PC-9 (cell line): Measurements from ENCODE around the gene RHOD. TPM values are rescaled to one million over a fixed set of nuclear protein-coding genes. Genes with fewer than 3 reads are reported as not detected.

ENCODE experiments used
- BruUV-seq: library from RNA; stranded (reverse); fragments of 400-500 nt; replicated peaks from 2 replicates; lab custom pipeline; 2021; lab: Mats Ljungman, UMichigan
- CTCF ChIA-PET: fragments of 300-600 bp; sonication (Branson Sonifier 250); formaldehyde crosslinking; loops from one replicate; lab custom pipeline; 2022; ENCODE audit warnings: antibody characterized with exemption; lab: Charles Lee
- POLR2A ChIA-PET: fragments of 300-600 bp; sonication (Branson Sonifier 250); formaldehyde crosslinking; loops from one replicate; lab custom pipeline; 2022; ENCODE audit warnings: antibody characterized with exemption; ENCODE audit not compliant: unreplicated experiment; lab: Charles Lee
- DNase-seq, 2 experiments: peaks; one replicate each; pipeline versions ENCODE4 v3.0.0 to v3.0.0-alpha.2; 2015 to 2022; ENCODE audit warnings: mixed read lengths in 1 of 2
- H2AFZ ChIP-seq: fragments of 200-600 bp; sonication (generic); 2 replicates; pipeline ENCODE4 v1.8.1; 2017; ENCODE audit warnings: antibody characterized with exemption
- H3F3A ChIP-seq: fragments of 200-600 bp; sonication (generic); 2 replicates; pipeline ENCODE4 v1.8.1; 2017; ENCODE audit warnings: antibody characterized with exemption, mild to moderate bottlenecking, low read depth; ENCODE audit not compliant: insufficient read depth
- H3K27ac ChIP-seq: fragments of 200-600 bp; sonication (generic); 2 replicates; pipeline ENCODE4 v1.6.1; 2016; ENCODE audit warnings: mixed run types
- H3K27me3 ChIP-seq: fragments of 200-600 bp; sonication (generic); 2 replicates; pipeline ENCODE4 v1.6.1; 2016; ENCODE audit warnings: low read depth, mixed run types; ENCODE audit not compliant: insufficient read depth
- H3K36me3 ChIP-seq: fragments of 200-600 bp; sonication (generic); 2 replicates; pipeline ENCODE4 v1.6.1; 2016; ENCODE audit warnings: low read depth, mixed run types
- H3K4me1 ChIP-seq: fragments of 200-600 bp; sonication (generic); replicated peaks from 2 replicates; pipeline ENCODE4 v1.6.1; 2016; ENCODE audit warnings: mixed run types; ENCODE audit not compliant: insufficient read depth
- H3K4me2 ChIP-seq: fragments of 200-600 bp; sonication (generic); 2 replicates; pipeline ENCODE4 v1.6.1; 2017; ENCODE audit warnings: mixed run types
- H3K4me3 ChIP-seq: fragments of 200-600 bp; sonication (generic); 2 replicates; pipeline ENCODE4 v1.6.1; 2016; ENCODE audit warnings: mixed run types
- H3K79me2 ChIP-seq: fragments of 200-600 bp; sonication (generic); 2 replicates; pipeline ENCODE4 v1.6.1; 2017; ENCODE audit warnings: low read depth, mixed run types
- H3K9me2 ChIP-seq: fragments of 200-600 bp; sonication (generic); 2 replicates; pipeline ENCODE4 v1.8.1; 2017; ENCODE audit warnings: mild to moderate bottlenecking; ENCODE audit not compliant: insufficient read depth
- H3K9me3 ChIP-seq: fragments of 200-600 bp; sonication (generic); 2 replicates; pipeline ENCODE4 v1.8.1; 2016; ENCODE audit warnings: low read depth; ENCODE audit not compliant: insufficient read depth
- H4K20me1 ChIP-seq: fragments of 200-600 bp; sonication (generic); 2 replicates; pipeline ENCODE4 v1.8.1; 2017; ENCODE audit not compliant: insufficient read depth
- CTCF ChIP-seq: fragments of 200-600 bp; sonication (generic); conservative IDR thresholded peaks from 2 replicates; pipeline ENCODE4 v1.6.1; 2017; ENCODE audit warnings: mixed run types, antibody characterized with exemption, mild to moderate bottlenecking, moderate library complexity
- EZH2 ChIP-seq: fragments of 200-600 bp; sonication (generic); IDR thresholded peaks from 2 replicates; pipeline ENCODE4 v1.8.0; 2017; ENCODE audit warnings: antibody characterized with exemption, low read depth
- intact Hi-C: fragments of 100-400 bp; cut with micrococcal nuclease; formaldehyde crosslinking; loops from one replicate; pipeline ENCODE4 v1.10.0; 2022; ENCODE audit not compliant: unreplicated experiment
- total RNA-seq: library from RNA; stranded (reverse); gene quantifications from 2 replicates; pipeline ENCODE4 v1.2.3, GENCODE V29; 2021

The RHOD gene
- total RNA-seq, 1 experiment from 2014 or later = 127 TPM

GRCh38 chr11:67026941-67027340 lies 29.7 kb upstream of the RHOD start:
- ChIA-PET POLR2A (interaction anchor here (0.6 kb wide), 1 partner anchor 691 kb away, joined by 8 read pairs; no protein-coding TSS in a partner anchor), CTCF (interaction anchor here (0.6 to 1.5 kb wide), 4 partner anchors 16 to 133 kb away, joined by 3 to 10 read pairs (median 6); no protein-coding TSS in a partner anchor)
- H2AFZ ChIP-seq = no peak overlapping the region
- H3K27ac ChIP-seq = no peak overlapping the region
- BruUV-seq = no TSS peak
- TF ChIP-seq EZH2 (no peak), CTCF (no peak)
- intact Hi-C loops = no loop called here
- no peaks in the 10 kb centered on the region for H3K9me3 ChIP-seq
- H3K4me1 ChIP-seq = peaks cover 66% of the 10 kb centered on the region
- H3F3A ChIP-seq = peaks cover 47% of the 10 kb centered on the region
- H3K9me2 ChIP-seq = no peaks in the 10 kb centered on the region
- H4K20me1 ChIP-seq = no peaks in the 10 kb centered on the region
- DNase-seq = no peak
- H3K27me3 ChIP-seq = no peaks in the 10 kb centered on the region
- H3K36me3 ChIP-seq = no peaks in the 10 kb centered on the region
- H3K4me3 ChIP-seq = no peak overlapping the region
- H3K79me2 ChIP-seq = peaks cover 5% of the 10 kb centered on the region; the same call in 1 of the 2 replicates
- H3K4me2 ChIP-seq = no peak overlapping the region

GRCh38 chr11:67027483-67027930 lies 29.1 kb upstream of the RHOD start:
- H3K9me3 ChIP-seq = no peaks in the 10 kb centered on the region
- no peak overlapping the region for H3K4me3 ChIP-seq
- H3K27ac ChIP-seq = no peak overlapping the region
- H3K9me2 ChIP-seq = no peaks in the 10 kb centered on the region
- no peaks in the 10 kb centered on the region for H3K36me3 ChIP-seq
- intact Hi-C loops = no loop called here
- CTCF ChIA-PET = interaction anchor here (0.7 to 1.5 kb wide), 5 partner anchors 17 to 1528 kb away, joined by 3 to 13 read pairs (median 4); no protein-coding TSS in a partner anchor
- no peak overlapping the region for H2AFZ ChIP-seq
- peaks cover 47% of the 10 kb centered on the region for H3F3A ChIP-seq
- H3K79me2 ChIP-seq = peaks cover 5% of the 10 kb centered on the region; the same call in 1 of the 2 replicates
- no peak overlapping the region for H3K4me2 ChIP-seq
- no peak for TF ChIP-seq EZH2
- TF ChIP-seq CTCF = no peak
- H3K27me3 ChIP-seq = no peaks in the 10 kb centered on the region
- no peaks in the 10 kb centered on the region for H4K20me1 ChIP-seq
- POLR2A ChIA-PET = interaction anchor here (0.5 to 0.6 kb wide), 3 partner anchors 20 to 692 kb away, joined by 7 to 8 read pairs (median 7); no protein-coding TSS in a partner anchor
- peaks cover 66% of the 10 kb centered on the region for H3K4me1 ChIP-seq
- peak in 1 of 2 experiments; percentile 50 for DNase-seq
- no TSS peak for BruUV-seq

GRCh38 chr11:67027943-67028542 lies 28.6 kb upstream of the RHOD start:
- Histone ChIP-seq H3K27me3 (no peaks in the 10 kb centered on the region), H3K4me1 (peaks cover 67% of the 10 kb centered on the region), H3K79me2 (peaks cover 5% of the 10 kb centered on the region; the same call in 1 of the 2 replicates), H3K9me2 (no peaks in the 10 kb centered on the region), H3F3A (peaks cover 47% of the 10 kb centered on the region), H4K20me1 (no peaks in the 10 kb centered on the region), H3K4me3 (no peak overlapping the region), H2AFZ (no peak overlapping the region), H3K4me2 (no peak overlapping the region), H3K27ac (no peak overlapping the region), H3K9me3 (no peaks in the 10 kb centered on the region), H3K36me3 (no peaks in the 10 kb centered on the region)
- no TSS peak for BruUV-seq
- CTCF ChIA-PET = interaction anchor here (0.7 to 1.1 kb wide), 3 partner anchors 26 to 1529 kb away, joined by 3 to 13 read pairs (median 3); no protein-coding TSS in a partner anchor
- POLR2A ChIA-PET = interaction anchor here (0.5 to 0.6 kb wide), 3 partner anchors 19 to 327 kb away, joined by 6 to 7 read pairs (median 7); no protein-coding TSS in a partner anchor
- DNase-seq = no peak
- no peak for TF ChIP-seq EZH2
- no peak for TF ChIP-seq CTCF
- intact Hi-C loops = no loop called here
